ENCODE measurements around the gene SPEG.

The SPEG gene

DNA sequence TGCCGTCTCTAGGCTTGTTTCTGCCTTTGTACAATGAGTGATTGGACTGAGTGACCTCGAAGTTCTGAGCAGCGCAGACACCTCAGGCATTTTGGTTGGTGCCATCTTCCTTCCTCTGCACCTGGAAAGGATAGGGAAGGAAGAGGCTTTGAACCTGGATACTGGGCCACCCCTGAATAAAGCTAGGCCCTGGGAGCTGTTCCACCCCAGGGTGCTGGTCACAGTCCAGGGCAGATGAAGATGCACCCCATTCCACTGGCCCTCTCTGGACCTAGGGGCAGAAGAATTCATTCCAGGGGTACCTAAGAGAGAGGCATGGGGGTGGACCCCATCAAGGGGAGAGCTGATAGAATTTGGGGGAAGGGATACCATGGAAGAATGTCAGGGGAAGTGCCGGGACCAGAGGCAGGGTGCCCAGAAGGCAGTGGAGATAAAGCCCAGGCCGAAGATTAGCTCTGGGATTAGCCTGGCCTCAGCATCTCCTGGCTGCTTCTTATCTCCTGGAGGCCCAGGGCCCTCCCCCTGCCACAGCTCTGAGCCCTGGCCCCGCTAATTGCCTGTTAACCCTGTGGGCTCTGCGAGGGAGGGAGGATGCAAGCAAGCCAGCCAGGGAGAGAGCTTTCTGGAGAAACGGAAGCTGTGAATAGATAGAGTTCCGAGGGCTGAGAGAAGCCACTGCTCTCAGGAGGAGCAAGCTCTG, 91.0 kb downstream of the SPEG start:
- DNase-seq = no peak

- DNase-seq = no peak
Measured at GRCh38 chr2:219526320-219527075, 91.9 kb downstream of the SPEG start.

DNA sequence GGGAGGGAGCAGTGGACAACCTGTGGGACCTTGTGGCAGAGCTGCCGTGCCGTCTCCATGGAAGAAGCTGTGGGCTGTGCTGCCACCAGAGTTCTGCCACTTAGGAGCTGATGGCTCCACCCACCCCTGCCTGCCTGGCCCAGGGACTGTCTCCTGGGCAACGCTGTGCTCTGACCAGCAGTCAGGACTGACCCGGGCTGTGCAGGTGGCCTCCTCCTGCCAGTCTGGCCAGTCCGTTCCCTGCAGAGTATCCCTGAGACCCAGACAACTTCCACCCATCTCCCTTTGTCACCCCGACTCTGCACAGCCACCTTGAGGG, 92.4 kb downstream of the SPEG start:
- DNase-seq = peak in 4 of 58 donors; percentile 17 to 44 (median 32)

DNA sequence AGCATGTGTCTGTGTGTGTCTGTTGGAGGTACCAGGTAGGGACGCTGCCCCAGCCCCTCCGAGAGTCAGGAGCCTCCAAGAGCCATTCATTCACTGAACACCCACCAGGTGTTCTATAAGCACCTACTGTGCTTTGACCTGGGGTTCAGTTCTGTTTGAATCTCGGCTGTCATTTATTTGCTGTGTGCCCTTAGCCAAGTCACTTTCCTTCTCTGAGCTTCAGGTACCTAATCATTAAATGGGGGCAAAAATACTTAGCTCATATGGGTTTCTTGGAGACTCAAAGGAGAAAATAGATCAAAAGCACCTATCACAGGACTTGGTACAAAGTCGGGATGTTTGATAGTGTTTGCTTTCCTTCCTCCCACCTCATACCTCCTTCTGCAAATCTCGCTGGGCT, 92.8 kb downstream of the SPEG start:
- DNase-seq = no peak

GRCh38 chr2:219530048-219530963, 95.7 kb downstream of the SPEG start:
- peak in 56 of 58 donors; percentile 43 to 94 (median 79) for DNase-seq

DNA sequence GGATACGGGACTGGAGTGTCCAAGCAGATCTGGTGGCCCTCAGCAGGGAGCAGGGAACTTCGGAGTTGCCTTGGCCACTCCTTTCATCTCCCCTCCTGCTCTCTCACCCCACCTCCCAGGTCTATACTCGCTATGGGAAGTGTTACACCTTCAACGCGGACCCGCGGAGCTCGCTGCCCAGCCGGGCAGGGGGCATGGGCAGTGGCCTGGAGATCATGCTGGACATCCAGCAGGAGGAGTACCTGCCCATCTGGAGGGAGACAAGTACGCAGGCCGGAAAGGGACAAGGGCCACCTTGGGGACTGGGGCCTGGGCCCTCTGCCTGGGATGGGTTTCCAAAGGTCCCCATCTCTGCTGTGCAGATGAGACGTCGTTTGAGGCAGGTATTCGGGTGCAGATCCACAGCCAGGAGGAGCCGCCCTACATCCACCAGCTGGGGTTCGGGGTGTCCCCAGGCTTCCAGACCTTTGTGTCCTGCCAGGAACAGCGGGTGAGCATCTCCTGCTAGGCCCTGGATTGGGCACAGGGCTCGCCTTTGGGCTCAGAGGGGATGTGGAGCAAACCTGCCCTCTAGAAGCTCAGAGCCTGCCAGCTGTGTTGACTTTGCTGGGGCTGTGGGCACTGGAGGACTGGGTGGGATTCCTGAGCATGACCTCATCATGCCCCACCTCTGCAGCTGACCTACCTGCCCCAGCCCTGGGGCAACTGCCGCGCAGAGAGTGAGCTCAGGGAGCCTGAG, 97.2 kb downstream of the SPEG start:
- no peak for DNase-seq

DNA sequence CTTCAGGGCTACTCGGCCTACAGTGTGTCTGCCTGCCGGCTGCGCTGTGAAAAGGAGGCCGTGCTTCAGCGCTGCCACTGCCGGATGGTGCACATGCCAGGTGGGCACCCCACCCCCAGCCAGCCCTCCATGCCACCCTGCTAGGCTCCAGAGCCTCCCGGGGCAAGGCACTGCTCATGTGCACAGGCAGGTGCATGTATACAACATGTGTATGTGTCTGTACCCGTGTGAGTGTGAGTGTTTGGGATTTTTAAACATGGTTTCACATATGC, 97.7 kb downstream of the SPEG start:
- DNase-seq = no peak

DNA sequence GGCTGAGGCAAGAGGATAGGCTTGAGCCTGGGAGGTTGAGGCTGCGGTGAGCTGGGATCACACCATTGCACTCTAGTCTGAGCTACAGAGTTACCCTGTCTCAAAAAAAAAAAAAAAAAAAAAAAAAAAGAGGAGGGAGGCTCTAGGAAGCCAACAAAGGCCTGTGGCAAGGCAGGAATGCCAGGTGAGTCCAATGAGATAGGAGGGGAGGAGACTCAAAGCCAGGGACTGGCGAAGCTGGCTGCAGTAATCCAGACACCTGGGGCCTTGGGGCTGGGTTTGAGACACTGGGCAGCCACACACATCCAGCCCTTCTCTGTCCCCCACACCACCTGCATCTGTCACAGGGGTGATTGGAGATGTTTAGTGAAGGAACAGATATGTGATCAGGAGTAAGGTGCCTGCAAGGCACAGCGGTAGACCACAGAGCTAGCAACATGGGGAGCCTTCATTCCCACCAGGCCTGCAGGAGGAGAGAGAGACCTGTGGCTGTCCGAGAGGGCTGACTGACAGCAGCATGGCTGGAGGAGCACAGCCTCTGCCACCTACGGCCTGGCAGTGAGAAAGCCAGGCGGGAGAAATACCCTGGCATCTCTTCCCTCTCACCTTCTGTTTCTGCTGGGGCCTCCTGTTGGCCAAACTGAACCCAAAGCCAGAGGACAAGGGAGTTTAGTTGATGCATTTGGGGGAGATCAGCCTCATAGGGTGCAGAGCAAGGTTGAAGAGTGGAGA, 99.5 kb downstream of the SPEG start:
- DNase-seq = no peak

DNA sequence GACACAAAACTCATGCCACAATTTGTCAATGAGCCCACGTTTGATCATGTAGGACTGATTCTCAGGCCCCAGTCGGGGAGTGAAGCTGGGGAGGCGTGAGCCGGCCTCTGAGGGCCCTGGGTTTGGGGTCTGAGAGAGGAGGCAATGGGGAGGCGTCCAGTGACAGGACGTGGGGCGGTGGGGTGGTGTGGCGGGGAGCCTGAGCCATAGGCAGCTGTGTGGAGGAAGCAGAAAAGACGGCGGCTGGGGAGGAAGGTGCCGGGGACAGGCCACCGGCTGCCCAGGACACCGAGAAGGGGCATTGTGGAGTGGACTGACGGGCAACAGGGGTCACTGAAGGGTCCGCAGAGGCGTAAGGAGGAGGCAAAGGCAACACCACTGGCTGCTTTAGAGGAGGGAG, 101.8 kb downstream of the SPEG start:
- DNase-seq = no peak

DNA sequence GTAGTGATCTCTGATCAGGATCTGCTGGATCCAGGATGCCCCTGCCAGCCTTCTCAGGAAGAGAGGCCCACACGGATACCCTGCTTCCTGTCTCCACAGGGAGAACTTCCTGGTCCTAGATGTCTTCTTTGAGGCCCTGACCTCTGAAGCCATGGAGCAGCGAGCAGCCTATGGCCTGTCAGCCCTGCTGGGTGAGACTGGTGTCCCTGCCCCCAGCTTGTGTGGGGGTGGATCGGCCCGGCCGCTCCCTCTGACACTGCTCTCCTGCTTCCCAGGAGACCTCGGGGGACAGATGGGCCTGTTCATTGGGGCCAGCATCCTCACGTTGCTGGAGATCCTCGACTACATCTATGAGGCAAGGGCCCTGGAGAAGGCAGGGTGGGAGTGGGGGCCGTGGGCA, 102.3 kb downstream of the SPEG start:
- no peak for DNase-seq

GRCh38 chr2:219537657-219538488, 103.2 kb downstream of the SPEG start:
- peak in 2 of 58 donors; percentile 37 to 42 for DNase-seq

DNA sequence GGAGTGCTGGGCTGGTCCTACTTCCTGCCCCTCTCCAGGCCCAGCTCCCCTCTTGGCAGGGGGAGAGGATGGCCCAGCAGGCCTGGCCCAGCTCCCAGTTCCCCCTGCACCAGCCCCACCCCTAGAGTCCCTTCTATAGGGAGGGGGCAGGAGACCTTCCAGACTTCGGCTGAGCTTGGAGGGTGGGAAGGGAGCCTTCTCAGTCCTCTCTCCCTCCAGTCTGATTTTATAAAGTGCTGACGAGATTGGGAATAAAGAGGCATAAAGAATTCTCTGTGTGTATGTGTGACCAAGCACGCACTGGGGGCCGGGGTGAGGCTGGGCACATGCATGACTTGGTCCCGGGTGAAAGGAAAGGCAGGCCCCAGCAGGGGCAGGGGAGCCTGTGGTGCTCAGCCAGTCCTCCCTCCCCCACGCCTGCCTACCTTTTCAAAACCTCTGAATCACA, 103.9 kb downstream of the SPEG start:
- DNase-seq = peak in 12 of 58 donors; percentile 20 to 54 (median 32)

DNA sequence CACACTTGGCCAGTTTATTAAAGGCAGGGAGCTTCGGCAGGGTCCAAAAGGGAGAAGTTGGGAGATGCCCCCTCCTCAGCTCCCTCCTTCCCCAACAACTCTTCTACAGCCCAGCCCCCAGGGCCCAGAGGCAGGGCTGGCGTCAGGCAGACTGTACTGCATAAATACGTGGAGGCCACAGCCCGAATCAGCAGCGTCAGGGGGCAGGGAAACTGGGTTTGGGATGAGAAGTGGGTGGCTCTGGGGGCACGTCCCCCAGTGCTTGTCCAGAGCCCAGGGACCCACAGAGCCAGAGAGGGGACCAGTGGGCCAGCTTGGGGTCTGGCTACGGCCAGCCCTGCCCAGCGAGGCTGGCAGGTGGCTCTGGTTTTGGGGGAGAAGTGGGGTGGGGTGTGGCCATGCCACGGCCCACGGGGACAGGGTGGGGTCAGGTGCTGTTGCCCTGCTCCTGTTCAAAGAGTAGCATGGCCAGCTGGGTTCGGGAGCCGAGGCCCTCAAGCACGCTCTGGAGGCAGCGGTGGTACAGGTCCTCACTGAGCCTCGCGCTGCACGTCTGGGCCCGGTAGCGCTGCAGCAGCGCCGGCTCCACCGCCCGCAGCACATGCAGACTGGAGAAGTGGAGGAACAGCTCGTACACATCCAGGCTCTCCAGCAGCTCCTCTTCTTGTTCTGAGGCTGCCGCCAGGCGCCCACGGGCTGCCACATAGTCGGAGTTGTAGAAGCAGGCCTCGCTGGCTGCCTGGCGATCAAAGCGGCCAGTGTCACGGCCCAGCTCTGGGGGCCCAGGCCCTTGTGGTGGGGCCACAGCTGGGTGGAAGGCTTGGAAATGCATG, 104.5 kb downstream of the SPEG start:
- DNase-seq = peak in 1 of 58 donors; percentile 20

GRCh38 chr2:219539926-219540678, 105.5 kb downstream of the SPEG start:
- no peak for DNase-seq

DNA sequence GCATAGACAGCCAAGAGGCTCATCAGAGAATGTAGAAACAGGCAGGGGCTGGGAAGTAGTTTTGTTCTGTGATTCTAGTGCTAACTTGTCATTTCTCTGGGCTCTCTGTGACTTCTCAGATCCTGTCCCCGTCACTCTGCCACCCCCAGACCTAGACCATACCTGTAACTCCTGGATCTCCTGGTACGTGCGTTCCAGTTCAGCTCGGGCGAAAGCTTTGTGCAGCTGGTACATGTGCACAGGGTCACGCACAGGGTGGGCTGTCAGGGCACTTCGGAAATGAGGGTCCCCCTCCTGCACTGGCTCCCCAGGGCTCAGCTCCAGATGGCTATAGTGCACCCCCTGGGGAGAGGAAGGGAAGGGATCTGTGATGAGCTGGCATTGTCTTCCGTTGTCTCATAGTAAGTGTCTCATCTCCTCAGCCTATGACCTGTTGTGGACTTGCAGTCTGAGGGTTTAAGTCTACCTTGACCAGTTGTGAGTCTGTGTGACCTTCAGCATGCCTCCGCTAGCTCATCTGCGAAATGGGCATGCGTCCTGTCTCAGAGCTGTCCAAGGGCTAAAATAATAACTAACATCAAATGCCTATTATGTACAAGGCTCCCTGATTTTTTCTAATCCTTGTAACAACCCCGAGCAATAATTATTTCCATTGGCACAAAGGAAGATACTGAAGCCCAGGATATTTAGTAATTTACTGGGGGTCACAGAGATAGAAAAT, 106.3 kb downstream of the SPEG start:
- no peak for DNase-seq

GRCh38 chr2:219541611-219542180, 107.1 kb downstream of the SPEG start:
- DNase-seq = peak in 55 of 58 donors; percentile 25 to 87 (median 71)

All from anterior cingulate cortex (tissue), 58 donors.